HG03103 (cell line): ENCODE measurements around the gene OCRL.

Experiments used
- ATAC-seq: cut with Tn5 transposase; IDR thresholded peaks from one replicate; pipeline ENCODE4 v1.9.1; 2021; ENCODE audit warnings: low read depth; ENCODE audit not compliant: unreplicated experiment

OCRL gene

DNA sequence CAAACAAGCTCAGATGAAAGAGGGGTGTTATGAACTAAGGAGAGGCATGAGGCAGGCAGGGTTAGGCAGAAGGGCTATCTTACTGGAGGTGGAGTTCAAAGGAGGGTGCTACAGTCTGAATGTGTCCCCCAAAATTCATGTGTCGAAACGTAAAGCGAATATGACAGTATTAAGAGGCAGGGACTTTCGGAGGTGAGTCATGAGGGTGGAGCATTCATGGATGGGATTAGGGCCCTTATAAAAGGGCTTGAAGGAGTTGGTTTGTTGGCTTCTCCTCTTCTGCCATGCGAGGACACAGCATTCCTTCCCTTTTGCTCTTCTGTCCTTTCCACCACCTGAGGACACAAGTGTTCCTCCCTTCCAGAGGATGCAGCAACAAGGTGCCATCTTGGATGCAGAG is 91.8 kb downstream of the OCRL start:
- ATAC-seq: no peak

- ATAC-seq: no peak
Observed at GRCh38 chrX:129632443-129632842, 92.4 kb downstream of the OCRL start.

GRCh38 chrX:129634541-129634940 is 94.5 kb downstream of the OCRL start:
- no peak for ATAC-seq

- ATAC-seq: no peak
Observed at GRCh38 chrX:129636175-129636681, 96.2 kb downstream of the OCRL start.

DNA sequence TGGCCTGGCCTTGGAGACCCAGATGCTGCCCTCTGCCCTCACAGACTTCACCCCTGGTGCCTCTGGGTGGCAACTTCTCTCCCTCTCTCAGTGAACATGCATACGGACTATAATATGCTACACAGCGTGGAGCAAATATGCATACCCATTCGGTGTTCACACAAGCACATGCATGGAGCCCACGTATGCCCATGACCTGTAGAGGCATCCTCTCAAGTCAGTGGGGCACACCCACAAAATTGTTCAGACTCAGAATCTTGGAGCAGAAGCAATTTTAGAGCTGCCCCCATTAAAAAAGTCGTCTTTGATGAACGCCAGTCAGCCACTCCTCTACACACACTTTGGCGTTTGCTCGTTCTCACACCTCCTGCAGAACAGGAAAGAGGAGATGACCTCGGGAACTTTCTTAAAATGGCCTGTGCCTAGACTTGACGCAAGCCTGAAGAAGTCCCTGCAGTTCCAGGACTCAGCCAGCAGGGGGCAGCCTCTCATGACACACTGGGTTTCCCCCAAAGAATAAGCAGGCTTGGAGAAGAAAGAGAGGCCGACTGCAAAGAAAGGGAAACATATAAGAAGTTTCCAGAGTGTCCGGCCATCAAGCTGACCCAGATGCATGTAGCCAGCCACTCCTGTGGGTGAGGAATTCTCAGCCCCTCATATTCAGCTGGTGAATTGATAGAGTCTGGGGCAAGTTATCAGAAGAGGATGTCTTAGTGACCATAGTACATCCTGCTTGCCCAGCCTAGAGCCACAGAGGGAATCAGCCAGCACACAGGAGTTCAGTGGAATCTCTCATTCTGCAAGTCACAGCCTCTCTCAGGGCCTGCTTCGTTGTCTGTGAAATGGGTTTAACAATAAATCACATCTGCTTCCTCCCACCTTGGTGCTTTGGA is 97.4 kb downstream of the OCRL start:
- no peak for ATAC-seq

GRCh38 chrX:129638917-129639316 is 98.9 kb downstream of the OCRL start:
- ATAC-seq: no peak

DNA sequence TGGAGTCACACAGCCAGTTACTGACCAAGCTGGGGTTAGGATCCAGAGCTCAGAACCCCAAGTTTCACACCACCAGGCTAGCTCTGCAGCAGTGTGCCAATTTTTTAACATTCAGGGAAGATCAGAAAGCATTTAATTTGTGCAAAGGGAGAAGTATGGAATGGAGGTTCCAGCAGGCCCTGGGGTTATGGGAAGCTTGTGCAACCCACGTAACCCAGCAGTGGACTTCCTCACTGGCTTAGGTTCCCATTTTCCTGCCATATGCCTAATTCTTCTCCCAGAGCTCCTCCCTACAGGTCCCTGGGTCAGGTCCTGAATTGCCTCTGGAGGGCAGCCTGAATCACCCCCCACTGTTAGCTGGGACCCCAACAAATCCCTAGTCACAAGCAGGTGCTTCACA is 100.7 kb downstream of the OCRL start:
- ATAC-seq: no peak

DNA sequence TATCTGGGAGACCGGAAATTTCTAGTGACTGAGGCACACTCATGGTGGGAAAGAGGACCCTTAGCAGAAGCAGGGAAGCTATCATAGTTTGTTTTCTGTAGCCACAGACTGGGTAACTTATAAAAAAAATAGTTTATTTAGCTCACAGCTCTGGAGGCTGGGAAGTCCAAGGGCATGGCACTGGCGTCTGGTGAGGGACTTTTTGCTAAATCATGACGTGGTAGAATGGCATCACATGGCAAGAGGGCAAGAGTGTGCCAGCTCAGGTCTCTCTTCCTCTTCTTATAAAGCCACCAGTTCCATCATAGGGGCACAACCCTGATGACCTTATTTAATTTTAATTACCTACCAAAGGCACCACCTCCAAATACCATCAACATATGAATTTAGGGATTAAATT is 101.4 kb downstream of the OCRL start:
- ATAC-seq: no peak

GRCh38 chrX:129641941-129642340 is 101.9 kb downstream of the OCRL start:
- ATAC-seq: no peak
